Activated CD4-positive, alpha-beta T cell treated with anti-CD3 and anti-CD28 coated beads for 24 hours (primary cell): ENCODE results near the gene TACSTD2.
"Not testable (repeated sequence)": the region's sequence is repeated elsewhere in the genome, so short reads cannot be mapped to it uniquely, and the experiment has no call there.

Experiments
- DNase-seq, 2 donors: peaks; one replicate each; pipeline ENCODE4 v3.0.0-alpha.2; 2020; ENCODE audit warnings: low read depth in 2 of 2

The TACSTD2 gene, protein sequence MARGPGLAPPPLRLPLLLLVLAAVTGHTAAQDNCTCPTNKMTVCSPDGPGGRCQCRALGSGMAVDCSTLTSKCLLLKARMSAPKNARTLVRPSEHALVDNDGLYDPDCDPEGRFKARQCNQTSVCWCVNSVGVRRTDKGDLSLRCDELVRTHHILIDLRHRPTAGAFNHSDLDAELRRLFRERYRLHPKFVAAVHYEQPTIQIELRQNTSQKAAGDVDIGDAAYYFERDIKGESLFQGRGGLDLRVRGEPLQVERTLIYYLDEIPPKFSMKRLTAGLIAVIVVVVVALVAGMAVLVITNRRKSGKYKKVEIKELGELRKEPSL

DNA sequence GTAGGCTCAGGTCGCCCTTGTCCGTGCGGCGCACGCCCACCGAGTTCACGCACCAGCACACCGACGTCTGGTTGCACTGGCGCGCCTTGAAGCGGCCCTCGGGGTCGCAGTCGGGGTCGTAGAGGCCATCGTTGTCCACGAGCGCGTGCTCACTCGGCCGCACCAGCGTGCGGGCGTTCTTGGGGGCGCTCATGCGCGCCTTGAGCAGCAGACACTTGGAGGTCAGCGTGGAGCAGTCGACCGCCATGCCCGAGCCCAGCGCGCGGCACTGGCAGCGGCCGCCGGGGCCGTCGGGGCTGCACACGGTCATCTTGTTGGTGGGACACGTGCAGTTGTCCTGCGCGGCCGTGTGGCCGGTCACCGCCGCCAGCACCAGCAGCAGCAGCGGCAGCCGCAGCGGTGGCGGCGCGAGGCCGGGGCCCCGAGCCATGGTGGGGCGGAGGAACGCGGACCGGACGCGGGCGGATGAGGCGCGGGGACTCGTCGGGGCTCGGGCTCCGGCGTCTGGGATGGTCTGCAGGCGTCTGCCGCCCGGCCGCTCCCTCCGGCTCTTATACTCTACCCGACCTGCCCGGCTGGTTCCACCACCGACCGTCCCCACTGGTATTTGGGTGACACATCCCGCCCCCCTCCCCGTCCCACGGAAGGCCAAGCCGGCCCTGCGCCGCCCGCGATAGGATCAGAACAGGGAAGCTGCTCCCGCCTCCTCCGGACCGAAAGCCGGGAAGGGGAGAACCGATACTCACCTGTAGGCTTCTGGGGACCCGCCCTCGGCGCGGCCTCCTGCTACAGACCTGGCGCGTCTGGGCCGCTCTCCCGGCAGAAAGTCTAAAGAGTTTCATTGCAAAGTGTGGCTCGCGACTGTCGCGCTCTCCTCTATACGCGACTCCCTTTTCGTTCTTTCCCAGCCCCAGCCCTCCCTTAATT, at the start of gene TACSTD2:
Gene TACSTD2 (minus strand): TSS at position 526 of the 927 bp plus-strand sequence. CDS start 96 bp downstream, at position 430.
- no peak for DNase-seq

DNA sequence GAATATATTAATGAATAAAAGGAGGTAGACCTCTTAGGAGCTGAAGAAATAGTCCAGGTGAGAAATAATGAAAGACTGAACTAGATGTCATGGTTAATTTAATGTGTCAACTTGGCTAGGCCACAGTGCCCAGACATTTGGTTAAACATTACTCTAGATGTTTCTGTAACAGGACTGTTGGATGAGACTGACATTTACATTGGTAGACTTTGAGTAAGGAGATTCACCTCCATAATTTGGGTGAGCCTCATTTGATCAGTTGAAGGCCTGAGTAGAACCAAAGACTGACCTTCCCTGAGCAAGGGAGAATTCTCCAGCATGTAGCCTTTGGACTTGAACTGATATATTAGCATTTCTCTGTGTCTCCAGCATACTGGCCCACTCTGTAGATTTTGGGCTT, 49.2 kb upstream of the TACSTD2 start:
- DNase-seq: no peak

DNA sequence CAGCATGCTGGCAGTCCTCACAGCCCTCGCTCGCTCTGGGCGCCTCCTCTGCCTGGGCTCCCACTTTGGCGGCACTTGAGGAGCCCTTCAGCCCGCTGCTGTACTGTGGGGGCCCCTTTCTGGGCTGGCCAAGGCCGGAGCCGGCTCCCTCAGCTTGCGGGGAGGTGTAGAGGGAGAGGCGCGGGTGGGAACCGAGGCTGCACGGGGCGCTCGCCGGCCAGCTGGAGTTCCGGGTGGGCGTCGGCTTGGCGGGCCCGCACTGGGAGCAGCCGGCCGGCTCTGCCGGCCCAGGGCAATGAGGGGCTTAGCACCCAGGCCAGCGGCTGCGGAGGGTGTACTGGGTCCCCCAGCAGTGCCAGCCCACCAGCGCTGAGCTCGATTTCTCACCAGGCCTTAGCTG, 46.2 kb upstream of the TACSTD2 start:
- DNase-seq: not testable (repeated sequence)

DNA sequence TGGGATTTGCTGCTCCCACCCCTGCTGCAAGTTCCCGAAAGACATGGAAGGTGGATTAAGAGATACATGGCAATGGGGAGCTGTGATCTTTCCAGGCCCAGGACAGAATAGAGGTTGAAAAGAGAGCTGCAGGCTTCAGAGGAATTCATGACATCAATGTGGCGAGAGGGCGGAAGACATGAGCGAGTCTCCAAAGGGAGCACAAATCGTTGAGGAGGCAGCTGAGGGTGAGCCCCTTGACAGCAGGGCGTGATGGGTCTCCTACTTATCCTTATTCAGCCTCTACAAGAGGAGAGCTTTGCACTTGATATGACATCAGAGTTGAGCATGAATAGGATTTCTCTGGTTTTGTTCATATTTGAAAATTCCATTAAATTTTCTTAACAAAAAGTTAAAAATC, 45.5 kb upstream of the TACSTD2 start:
- DNase-seq: no peak

DNA sequence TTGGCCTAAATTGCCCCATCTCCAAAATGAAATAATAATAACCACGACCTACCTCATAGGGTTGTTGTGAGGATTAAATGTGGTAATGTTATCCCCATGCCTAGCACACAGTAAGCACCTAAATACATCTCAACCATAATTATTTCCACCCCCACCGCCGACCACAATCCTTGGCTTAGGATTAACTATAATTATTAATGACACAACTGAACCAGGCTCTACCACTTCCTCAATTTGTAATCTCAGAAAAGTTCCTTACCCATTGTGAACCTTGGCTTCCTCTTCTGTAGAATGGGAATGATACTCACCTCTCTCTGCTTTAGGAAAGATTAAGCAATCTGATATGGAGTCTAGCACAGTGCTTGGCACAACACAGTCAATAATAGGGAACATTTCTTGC, 44.3 kb upstream of the TACSTD2 start:
- no peak for DNase-seq

DNA sequence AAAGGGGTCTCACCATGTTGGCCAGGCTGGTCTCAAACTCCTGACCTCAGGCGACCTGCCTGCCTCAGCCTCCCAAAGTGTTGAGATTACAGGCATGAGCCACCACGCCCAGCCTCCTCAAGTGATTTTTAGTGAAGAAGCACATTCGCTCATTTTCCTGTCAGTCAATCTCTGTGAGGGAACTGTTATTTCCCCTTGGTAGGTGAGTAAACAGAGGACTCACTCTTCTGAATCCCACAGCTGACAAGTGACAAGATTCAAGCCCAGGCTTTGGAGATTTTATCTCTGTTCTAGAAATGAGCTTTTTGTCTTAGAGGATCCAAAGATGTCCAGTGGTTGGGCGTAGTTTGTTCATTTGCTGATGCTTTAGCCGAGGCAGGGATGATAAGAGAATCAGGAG, 43.9 kb upstream of the TACSTD2 start:
- no peak for DNase-seq

DNA sequence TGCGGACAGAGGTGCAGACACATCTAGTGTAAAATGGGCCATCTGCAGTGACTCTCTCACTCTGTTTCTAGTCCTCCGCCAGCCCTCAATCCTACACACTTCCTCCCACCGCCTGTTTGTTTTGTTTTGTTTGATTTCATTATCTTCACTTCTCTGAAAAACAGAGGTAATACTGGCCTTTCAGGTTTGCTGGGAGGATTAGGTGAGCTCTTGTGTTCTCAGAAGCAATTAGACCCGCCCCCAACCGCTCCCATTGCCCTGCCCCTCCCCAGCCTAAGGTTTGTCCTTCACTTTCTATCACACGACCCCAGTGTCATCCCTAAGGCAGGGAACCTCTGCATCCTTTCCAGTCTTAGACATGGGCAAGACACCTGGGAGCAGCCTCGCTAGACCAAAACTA, 43.2 kb upstream of the TACSTD2 start:
- no peak for DNase-seq

DNA sequence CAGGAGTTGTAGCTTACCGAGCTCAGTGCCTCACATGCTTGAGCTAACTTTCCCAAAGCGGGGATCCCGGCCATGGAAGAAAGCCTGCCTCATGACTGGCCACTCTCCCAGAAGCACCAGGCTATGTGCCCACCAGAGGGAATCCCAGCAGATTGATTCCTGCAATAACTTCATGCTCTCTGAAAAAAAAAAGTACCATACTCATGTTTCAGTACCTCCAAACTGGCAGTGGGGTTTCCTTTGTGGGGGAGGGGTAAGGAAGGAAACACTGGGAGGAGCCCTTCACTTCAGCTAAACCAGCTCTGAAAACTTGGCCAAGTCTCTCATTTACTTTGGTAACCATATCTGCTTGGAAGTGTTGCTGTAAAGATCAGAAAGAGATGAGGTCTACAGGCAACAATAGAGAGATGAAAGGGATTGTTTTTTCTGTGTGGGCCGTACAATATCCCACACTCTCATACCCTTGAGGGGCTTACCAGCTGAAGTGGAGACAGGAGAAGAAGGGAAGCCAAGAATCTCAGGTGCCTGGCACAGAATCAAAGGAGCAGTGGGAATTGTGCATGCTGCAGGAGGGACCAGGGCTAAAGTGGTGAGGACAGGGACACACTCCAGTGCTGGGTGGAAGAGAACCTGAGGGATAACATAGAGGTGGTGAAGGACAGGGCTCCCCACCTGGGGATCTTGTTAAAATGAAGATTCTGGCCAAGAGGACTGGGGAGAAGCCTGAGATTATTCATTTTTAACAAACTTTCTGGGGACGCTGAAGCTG, 42.4 kb upstream of the TACSTD2 start:
- DNase-seq: no peak

DNA sequence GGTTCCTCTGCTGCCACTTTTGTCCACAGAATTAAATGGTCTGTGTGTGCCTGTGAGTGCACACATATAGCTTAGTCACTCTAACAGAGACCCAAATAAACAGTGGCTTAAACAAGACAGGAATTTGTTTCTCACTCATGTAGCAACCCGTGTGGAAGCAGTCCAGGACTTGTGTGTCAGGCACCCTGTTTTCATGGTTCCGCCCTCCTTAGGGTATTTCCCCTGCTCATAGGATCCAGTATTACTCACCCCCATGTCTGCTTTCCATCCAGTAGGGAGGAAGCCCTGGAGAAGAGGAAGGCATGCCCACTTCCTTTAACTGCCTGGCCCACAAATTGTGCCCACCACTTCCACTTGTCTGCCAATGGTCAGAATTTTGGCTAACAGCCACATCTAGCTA, 41.3 kb upstream of the TACSTD2 start:
- no peak for DNase-seq

DNA sequence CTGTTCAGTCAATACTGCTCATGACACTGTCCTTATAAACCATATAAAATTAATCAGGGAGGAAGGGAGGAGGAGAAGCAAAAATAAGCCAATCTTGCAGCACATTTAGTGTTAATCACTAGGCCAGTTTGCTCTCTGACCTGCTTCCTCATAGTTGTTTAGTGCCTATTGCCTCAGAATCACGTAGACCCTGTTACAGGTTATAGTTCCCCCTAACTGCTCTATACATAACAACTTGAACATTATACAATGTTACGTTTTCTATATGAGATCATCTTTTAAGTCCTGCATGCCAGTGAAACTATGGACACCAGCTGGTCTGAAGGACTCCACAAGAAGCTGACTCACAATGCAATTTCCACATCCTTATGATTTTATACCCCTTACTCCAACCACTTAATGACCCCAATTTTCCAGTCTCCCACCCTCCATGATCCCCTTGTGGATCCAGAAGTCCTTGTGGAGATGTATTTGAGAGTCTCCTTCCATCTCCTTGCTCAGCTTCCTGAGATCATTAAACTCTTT, 34.9 kb upstream of the TACSTD2 start:
- DNase-seq: no peak

DNA sequence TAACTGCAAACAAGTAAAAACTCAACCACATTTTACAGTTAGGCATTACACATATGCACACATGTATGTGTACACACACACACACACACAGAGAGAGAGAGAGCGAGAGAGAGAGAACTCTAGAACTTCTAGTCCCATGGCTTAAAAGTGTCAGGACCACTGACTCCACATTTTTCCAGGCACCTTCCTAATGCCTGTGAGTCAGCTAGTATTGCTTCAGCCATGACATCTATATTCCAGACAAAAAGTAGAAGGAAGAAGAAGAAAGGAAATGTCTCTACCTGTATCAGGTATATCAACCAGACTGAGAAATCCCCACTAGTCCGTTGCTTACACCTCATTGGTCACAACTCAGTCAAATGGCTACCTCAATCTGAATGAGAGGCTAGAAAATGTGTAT, 31.9 kb upstream of the TACSTD2 start:
- DNase-seq: no peak

DNA sequence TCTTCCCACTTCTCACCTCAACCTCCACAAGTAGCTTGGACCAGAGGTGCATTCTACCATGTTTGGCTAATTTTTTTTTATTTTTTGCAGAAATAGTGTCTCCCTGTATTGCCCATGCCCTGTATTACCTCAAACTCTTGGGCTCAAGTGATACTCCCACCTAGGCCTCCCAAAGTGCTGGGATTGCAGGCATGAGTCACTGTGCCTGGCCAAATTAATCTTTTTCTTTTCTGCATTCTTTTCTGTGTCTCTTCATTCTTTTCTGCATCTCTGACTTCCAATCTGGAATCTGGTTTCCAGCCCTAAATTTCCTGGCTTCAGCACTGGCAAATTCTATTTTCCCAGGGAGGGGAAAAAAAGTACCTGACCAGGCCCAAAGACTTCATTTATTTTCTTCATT, 31.2 kb upstream of the TACSTD2 start:
- no peak for DNase-seq

DNA sequence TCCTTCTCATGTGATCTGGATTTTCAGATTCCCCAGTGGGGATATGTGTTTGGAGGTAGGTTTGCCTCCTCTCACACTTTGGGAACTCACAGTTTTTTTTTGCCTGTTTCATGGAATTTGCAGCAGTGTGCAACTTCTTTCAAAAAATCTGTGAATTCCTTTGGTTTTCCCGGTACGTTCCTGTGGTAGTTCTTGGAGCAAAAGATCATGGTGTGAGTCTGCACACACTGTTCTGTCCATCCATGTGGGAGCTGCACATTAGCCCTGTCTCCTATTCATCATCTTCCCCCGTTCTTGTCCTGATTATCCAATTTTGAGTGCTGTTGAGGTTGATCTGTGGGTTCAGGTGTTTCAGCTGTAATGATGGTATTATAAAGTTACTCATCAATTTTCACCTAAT, 30.3 kb upstream of the TACSTD2 start:
- no peak for DNase-seq

DNA sequence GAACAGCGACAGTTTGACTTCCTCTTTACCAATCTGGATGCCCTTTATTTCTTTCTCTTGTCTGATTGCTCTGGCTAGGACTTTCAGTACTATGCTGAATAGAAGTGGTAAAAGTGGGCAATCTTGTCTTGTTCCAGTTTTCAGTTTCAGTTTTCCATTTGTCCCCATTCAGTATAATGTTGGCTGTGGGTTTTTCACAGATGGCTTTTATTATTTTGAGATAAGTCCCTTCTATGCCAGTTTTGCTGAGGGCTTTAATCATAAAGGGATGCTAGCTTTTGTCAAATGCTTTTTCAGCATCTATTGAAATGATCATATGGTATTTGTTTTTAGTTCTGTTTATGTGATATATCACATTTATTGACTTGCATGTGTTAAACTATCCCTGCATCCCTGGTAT, 24.9 kb upstream of the TACSTD2 start:
- DNase-seq: not testable (repeated sequence)

DNA sequence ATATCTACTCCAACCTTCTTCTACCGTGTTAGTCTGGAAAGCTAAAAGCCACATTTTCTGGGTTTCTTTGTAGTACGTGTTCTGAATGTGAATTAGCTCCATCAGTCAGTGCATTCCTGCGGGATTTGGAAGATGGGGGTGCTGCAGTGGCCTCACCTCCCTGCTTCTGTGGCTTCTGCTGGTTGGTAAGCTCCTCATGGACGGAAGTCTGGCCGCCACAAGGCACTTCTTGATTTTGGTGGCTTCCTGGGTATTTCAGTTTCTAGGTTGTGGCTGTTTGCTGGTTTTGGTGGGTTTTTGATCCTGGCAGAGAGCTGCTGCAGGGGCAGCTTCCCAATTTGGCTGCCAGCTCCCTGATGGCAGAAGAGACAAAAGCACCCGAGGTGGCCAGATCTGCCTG, 20.9 kb upstream of the TACSTD2 start:
- no peak for DNase-seq

DNA sequence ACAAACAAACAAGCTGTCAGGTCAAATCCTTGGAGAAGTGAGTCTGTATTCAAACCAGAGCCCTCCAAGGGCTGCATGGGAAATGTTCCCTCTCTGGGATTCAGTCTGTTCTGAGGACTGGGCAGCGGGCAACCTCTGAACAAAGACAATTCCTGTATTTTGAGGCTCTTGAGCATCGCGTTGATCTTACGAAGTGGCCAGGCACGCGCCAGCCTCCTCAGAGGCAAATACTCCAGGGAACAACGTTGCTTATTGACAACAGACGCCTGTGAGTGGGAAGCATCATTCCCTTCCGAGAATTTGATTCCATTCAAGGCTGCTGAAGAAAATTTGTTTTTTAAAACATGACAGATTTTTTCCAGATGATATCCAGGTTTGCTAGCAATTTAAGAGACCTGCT, 20.0 kb upstream of the TACSTD2 start:
- DNase-seq: no peak

DNA sequence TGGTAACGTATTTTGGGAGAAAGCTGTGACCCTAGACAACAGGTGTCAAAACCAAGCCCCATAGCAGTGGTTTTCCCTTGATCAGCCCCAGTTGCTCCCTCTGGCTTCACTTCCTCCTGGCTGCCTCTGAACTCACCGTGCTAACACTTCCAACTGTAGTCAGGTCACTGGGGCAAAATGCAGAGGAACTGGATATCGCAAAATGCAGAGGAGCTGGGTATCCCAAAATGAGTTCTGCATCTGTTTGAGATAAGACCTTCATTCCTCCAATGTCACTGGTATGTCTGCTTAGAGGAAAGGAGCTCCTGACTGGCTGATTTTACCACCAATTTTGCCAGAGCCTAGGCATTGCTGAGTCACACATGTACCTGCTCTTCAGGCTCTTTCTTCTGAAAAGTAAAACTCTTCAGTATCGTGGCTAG, 19.6 kb upstream of the TACSTD2 start:
- no peak for DNase-seq

DNA sequence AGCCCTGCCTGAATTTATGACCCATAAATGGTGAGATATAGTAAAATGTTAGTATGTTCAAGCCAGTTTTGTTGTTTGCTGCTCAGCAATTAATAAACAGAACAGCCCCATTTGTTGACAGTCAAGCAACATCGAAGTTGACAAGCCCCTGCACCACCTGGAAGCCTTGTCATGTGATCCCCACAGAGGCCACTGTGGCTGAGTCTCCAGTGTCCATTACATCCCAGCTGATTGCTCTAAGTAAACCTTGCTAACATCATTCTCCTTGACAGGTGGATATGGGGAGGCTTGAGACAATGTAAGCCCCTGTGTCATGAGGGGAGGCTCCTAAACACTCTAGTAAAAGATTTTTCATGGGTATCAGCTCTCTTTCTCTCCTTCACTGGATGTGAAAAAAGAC, 17.5 kb upstream of the TACSTD2 start:
- no peak for DNase-seq

DNA sequence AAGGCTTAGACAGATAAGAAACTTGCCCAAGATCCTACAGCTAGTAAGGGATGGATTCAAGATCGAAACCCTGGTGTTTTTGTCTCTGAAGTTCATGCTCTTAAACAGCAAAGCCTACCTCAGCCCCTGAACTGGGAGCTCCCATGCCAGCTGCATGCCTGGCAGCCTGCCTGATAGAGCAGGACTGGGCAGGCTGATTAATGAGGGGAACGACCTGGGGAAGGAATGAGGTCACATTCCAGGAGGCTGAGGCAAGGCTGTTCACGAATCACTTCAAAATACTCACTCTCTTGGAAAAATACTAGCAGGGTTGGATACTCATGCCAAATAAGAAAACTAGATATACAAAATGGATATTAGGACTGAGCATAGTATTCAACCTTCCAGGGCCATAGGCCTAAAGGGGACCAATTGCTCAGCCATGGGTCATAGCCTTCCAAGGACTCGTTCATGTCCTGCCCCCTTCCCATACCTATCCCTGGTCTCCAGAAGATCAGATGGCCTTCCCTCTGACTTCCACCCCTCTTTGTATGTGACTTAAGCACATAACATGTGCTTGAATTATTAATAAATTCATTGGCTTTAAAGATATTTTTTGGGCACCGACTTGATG, 15.6 kb upstream of the TACSTD2 start:
- DNase-seq: no peak

DNA sequence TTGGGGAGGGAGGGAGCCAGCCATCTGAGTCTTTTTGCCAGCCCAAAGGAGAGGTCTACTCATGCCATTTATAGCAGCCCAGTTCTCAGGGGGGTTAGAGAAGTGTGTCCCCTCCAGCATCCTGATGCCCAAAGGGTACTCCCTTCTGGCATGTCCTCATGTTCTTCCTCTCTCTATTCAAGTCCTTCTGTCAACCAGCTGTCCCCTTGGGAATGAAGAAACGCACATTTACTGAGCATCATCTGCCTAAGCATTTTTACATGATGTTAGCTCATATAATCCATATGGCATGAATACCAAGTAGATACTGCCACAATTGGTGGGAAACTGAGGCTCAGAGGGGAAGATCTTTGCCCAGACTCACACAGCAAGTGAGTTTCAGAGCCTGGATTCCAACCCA, 14.8 kb upstream of the TACSTD2 start:
- no peak for DNase-seq

DNA sequence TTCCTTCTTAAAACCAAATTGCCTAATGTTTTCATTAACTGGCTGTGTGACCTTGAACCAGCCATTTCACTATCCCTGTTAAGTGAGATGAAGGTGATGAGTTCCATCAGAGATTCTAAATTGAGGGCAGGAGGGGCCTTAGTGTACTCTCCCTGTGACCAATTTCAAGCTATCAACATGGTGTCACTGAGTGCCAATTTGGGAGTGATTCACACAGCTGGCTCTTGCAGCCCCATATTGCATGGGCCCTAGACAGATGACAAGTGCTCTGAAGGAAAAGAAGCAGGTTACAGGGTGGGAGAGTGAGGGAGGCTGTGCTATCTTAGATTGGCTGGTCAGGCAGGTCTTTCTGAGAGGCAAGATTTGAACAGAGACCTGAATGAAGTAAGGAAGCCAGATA, 13.0 kb upstream of the TACSTD2 start:
- DNase-seq: no peak

DNA sequence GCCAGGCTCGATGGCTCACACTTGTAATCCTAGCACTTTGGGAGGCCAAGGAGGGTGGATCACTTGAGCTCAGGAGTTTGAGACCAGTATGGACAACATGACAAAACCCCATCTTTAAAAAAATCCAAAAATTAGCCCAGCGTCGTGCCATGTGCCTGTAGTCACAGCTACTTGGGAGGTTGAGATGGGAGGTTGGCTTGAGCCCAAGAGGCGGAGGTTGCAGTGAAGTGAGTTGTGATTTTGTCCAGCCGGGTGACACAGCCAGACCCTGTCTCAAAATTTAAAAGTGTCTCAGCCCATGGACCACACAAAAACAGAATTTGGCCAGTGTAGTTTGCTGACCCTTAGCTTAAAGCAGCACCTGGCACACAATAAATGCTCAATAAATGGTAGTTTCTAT, 11.3 kb upstream of the TACSTD2 start:
- DNase-seq: no peak
